Panc1 (cell line): Measurements from ENCODE around the gene PCBP2.

Experiments
- TF ChIP-seq, protein P1 (sequence below): fragments of 450-650 bp; IDR thresholded peaks from 2 replicates; pipeline ENCODE4 v1.5.1; 2017; ENCODE audit warnings: mild to moderate bottlenecking
- TF ChIP-seq, protein P2 (sequence below), 2 experiments: IDR thresholded peaks; 2 replicates each; pipeline ENCODE4 v1.6.1; 2011 to 2012; ENCODE audit warnings: low read depth in 2 of 2, control low read depth in 1 of 2, low read length in 1 of 2, mild to moderate bottlenecking in 1 of 2, moderate library complexity in 1 of 2; ENCODE audit not compliant: insufficient read depth in 1 of 2

GRCh38 chr12:53507603-53507885, 55.6 kb downstream of the PCBP2 start:
- TF ChIP-seq, protein P1, sequence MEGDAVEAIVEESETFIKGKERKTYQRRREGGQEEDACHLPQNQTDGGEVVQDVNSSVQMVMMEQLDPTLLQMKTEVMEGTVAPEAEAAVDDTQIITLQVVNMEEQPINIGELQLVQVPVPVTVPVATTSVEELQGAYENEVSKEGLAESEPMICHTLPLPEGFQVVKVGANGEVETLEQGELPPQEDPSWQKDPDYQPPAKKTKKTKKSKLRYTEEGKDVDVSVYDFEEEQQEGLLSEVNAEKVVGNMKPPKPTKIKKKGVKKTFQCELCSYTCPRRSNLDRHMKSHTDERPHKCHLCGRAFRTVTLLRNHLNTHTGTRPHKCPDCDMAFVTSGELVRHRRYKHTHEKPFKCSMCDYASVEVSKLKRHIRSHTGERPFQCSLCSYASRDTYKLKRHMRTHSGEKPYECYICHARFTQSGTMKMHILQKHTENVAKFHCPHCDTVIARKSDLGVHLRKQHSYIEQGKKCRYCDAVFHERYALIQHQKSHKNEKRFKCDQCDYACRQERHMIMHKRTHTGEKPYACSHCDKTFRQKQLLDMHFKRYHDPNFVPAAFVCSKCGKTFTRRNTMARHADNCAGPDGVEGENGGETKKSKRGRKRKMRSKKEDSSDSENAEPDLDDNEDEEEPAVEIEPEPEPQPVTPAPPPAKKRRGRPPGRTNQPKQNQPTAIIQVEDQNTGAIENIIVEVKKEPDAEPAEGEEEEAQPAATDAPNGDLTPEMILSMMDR = no peak
- TF ChIP-seq, protein P2, sequence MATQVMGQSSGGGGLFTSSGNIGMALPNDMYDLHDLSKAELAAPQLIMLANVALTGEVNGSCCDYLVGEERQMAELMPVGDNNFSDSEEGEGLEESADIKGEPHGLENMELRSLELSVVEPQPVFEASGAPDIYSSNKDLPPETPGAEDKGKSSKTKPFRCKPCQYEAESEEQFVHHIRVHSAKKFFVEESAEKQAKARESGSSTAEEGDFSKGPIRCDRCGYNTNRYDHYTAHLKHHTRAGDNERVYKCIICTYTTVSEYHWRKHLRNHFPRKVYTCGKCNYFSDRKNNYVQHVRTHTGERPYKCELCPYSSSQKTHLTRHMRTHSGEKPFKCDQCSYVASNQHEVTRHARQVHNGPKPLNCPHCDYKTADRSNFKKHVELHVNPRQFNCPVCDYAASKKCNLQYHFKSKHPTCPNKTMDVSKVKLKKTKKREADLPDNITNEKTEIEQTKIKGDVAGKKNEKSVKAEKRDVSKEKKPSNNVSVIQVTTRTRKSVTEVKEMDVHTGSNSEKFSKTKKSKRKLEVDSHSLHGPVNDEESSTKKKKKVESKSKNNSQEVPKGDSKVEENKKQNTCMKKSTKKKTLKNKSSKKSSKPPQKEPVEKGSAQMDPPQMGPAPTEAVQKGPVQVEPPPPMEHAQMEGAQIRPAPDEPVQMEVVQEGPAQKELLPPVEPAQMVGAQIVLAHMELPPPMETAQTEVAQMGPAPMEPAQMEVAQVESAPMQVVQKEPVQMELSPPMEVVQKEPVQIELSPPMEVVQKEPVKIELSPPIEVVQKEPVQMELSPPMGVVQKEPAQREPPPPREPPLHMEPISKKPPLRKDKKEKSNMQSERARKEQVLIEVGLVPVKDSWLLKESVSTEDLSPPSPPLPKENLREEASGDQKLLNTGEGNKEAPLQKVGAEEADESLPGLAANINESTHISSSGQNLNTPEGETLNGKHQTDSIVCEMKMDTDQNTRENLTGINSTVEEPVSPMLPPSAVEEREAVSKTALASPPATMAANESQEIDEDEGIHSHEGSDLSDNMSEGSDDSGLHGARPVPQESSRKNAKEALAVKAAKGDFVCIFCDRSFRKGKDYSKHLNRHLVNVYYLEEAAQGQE (IDR thresholded peaks at IDR 0.05; ENCODE audit: insufficient read depth in 1 of 2, low read depth in 2 of 2, low read length in 1 of 2) = no peak
